Prostate gland (tissue), 2 donors: Measurements from ENCODE around the gene GRK3.

Experiments
- POLR2AphosphoS5 ChIP-seq: sonication (generic); formaldehyde crosslinking; IDR thresholded peaks from one replicate; pipeline ENCODE4 v1.6.1; 2017; ENCODE audit warnings: antibody characterized with exemption
- TF ChIP-seq, protein P1 (sequence below), 4 experiments: fragments of 200-600 bp in 2 of 4; fragments of 450-650 bp in 2 of 4; sonication (generic) in 2 of 4; IDR thresholded peaks; 1 replicate in 3 of 4; 2 replicates in 1 of 4; pipeline ENCODE4 v1.5.1; 2016 to 2019; ENCODE audit warnings: antibody characterized with exemption in 4 of 4, mild to moderate bottlenecking in 2 of 4, moderate library complexity in 2 of 4

DNA sequence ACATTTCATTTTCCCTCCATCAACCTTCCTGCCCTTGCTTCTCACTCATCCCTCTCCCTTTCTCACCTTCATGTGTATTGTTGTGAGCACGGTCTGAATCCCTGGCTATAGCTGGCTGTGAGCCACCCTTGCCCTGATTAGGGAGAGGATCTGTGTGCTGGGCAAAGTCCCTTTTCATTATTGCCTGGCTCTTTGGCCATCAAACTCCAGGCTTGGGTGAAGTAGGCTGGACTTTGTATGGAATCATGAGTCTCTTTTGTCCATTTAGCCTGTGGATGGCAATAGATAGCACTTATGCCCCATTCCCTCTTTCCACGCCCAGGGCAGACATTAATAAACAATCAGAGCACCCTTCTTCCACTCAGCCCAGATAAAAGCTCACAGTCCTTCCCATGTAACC is 184.2 kb downstream of the GRK3 start:
- TF ChIP-seq, protein P1, sequence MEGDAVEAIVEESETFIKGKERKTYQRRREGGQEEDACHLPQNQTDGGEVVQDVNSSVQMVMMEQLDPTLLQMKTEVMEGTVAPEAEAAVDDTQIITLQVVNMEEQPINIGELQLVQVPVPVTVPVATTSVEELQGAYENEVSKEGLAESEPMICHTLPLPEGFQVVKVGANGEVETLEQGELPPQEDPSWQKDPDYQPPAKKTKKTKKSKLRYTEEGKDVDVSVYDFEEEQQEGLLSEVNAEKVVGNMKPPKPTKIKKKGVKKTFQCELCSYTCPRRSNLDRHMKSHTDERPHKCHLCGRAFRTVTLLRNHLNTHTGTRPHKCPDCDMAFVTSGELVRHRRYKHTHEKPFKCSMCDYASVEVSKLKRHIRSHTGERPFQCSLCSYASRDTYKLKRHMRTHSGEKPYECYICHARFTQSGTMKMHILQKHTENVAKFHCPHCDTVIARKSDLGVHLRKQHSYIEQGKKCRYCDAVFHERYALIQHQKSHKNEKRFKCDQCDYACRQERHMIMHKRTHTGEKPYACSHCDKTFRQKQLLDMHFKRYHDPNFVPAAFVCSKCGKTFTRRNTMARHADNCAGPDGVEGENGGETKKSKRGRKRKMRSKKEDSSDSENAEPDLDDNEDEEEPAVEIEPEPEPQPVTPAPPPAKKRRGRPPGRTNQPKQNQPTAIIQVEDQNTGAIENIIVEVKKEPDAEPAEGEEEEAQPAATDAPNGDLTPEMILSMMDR (IDR thresholded peaks at IDR 0.05), result no peak
- no peak for TF ChIP-seq POLR2AphosphoS5
